H1 (cell line): ENCODE measurements around the gene KIZ. TPM values are rescaled to one million over a fixed set of nuclear protein-coding genes. Genes with fewer than 3 reads are reported as not detected.

Experiments used
- CBX5 ChIP-seq: fragments of 300-800, 300-1000 bp; sonication (generic); IDR thresholded peaks from 2 replicates; pipeline ENCODE4 v1.7.1; 2016; ENCODE audit warnings: antibody characterized with exemption, low read length, low read depth
- CHD1 ChIP-seq: IDR thresholded peaks from 2 replicates; pipeline ENCODE4 v1.6.1; 2012; ENCODE audit warnings: low read depth, low read length, improper control_type of control experiment
- KDM4A ChIP-seq: IDR thresholded peaks from one replicate; pipeline ENCODE4 v1.7.1; 2012; ENCODE audit warnings: low read depth, mild to moderate bottlenecking, moderate library complexity, low read length, inconsistent platforms; ENCODE audit not compliant: severe bottlenecking
- MAFK ChIP-seq: IDR thresholded peaks from 2 replicates; pipeline ENCODE4 v1.6.1; 2012; ENCODE audit warnings: low read depth, mild to moderate bottlenecking, improper control_type of control experiment, low read length
- RXRA ChIP-seq: IDR thresholded peaks from 2 replicates; pipeline ENCODE4 v1.6.1; 2011; ENCODE audit warnings: low read depth, mild to moderate bottlenecking, low read length, moderate library complexity; ENCODE audit not compliant: insufficient read depth
- TAF7 ChIP-seq: optimal IDR thresholded peaks from 2 replicates; pipeline ENCODE3; 2011; ENCODE audit warnings: low read depth, mild to moderate bottlenecking, inconsistent platforms, low read length, moderate library complexity, borderline replicate concordance
- polyA plus RNA-seq, 7 experiments: library from polyadenylated mRNA; depleted of rRNA in 3 of 7; stranded (reverse) in 5 of 7; unstranded in 2 of 7; fragments of >200 nt in 5 of 7; fragments of 200-250 nt in 2 of 7; gene quantifications; 1 replicate in 5 of 7; 2 replicates in 1 of 7; 4 replicates in 1 of 7; pipeline versions ENCODE4 v1.2.1 to v1.2.3, GENCODE V29; 2011 to 2013; ENCODE audit warnings: missing spikeins in 2 of 7, mixed read lengths in 2 of 7
- total RNA-seq: library from RNA; stranded (reverse); fragmentation: NEBNext Ultra II Directional; extraction: Animal tissue kit (Norgen Biotek cat#: 25700); gene quantifications from 2 replicates; pipeline ENCODE4 v1.2.1, GENCODE V29; 2021
- TF ChIP-seq, protein P1 (sequence below): fragments of 300-600 bp; sonication (generic); IDR thresholded peaks from 2 replicates; pipeline ENCODE4 v1.7.1; 2012; ENCODE audit warnings: low read length, moderate library complexity, mild to moderate bottlenecking, inconsistent platforms; ENCODE audit not compliant: insufficient replicate concordance
- TF ChIP-seq, protein P2 (sequence below), 3 experiments: IDR thresholded peaks; 1 replicate in 2 of 3; 2 replicates in 1 of 3; pipeline versions ENCODE4 v1.5.1 to v1.6.1; 2011; ENCODE audit warnings: low read length in 3 of 3, mild to moderate bottlenecking in 3 of 3, inconsistent platforms in 2 of 3, low read depth in 1 of 3, moderate library complexity in 1 of 3; ENCODE audit not compliant: insufficient read depth in 1 of 3; ENCODE audit errors: control extremely low read depth in 1 of 3

KIZ gene
- total and polyA plus RNA-seq, 2 of the 8 experiments (the other 6 are each of a cell fraction or from before 2014, with no cell fraction given): 13.0 to 51.7 TPM

DNA sequence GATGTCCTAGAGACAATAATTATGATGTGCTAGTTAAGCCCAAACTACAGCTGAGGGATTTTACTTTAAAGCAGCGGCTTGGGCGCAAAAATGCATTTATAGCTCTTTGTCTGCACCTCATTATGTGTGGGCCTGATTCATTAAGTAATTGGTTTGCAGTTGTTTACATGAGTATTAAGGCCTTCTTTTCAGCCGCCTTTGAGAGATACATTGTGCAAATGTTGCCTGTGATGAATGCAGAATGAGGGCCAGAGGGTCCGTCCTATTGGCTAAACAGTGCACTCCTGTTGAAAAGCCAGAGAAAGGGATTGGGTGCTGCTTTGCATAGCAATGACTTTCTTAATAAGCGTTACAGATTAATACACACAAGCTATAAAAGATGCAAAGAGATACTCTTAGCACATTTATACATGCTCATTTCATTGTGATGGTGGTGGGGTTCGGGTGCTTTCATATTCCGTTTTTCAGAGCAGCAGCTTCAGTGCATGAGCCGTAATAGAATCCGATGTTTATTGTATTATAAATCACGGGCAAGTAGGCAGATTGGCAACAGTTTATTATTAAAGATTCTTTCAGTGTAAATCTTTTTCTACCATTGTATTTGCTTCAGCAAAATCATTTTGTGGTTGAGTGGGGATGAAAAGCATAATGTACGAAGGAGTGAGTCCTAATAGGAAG lies 109.1 kb downstream of the KIZ start (continued):
- TF ChIP-seq, protein P1, sequence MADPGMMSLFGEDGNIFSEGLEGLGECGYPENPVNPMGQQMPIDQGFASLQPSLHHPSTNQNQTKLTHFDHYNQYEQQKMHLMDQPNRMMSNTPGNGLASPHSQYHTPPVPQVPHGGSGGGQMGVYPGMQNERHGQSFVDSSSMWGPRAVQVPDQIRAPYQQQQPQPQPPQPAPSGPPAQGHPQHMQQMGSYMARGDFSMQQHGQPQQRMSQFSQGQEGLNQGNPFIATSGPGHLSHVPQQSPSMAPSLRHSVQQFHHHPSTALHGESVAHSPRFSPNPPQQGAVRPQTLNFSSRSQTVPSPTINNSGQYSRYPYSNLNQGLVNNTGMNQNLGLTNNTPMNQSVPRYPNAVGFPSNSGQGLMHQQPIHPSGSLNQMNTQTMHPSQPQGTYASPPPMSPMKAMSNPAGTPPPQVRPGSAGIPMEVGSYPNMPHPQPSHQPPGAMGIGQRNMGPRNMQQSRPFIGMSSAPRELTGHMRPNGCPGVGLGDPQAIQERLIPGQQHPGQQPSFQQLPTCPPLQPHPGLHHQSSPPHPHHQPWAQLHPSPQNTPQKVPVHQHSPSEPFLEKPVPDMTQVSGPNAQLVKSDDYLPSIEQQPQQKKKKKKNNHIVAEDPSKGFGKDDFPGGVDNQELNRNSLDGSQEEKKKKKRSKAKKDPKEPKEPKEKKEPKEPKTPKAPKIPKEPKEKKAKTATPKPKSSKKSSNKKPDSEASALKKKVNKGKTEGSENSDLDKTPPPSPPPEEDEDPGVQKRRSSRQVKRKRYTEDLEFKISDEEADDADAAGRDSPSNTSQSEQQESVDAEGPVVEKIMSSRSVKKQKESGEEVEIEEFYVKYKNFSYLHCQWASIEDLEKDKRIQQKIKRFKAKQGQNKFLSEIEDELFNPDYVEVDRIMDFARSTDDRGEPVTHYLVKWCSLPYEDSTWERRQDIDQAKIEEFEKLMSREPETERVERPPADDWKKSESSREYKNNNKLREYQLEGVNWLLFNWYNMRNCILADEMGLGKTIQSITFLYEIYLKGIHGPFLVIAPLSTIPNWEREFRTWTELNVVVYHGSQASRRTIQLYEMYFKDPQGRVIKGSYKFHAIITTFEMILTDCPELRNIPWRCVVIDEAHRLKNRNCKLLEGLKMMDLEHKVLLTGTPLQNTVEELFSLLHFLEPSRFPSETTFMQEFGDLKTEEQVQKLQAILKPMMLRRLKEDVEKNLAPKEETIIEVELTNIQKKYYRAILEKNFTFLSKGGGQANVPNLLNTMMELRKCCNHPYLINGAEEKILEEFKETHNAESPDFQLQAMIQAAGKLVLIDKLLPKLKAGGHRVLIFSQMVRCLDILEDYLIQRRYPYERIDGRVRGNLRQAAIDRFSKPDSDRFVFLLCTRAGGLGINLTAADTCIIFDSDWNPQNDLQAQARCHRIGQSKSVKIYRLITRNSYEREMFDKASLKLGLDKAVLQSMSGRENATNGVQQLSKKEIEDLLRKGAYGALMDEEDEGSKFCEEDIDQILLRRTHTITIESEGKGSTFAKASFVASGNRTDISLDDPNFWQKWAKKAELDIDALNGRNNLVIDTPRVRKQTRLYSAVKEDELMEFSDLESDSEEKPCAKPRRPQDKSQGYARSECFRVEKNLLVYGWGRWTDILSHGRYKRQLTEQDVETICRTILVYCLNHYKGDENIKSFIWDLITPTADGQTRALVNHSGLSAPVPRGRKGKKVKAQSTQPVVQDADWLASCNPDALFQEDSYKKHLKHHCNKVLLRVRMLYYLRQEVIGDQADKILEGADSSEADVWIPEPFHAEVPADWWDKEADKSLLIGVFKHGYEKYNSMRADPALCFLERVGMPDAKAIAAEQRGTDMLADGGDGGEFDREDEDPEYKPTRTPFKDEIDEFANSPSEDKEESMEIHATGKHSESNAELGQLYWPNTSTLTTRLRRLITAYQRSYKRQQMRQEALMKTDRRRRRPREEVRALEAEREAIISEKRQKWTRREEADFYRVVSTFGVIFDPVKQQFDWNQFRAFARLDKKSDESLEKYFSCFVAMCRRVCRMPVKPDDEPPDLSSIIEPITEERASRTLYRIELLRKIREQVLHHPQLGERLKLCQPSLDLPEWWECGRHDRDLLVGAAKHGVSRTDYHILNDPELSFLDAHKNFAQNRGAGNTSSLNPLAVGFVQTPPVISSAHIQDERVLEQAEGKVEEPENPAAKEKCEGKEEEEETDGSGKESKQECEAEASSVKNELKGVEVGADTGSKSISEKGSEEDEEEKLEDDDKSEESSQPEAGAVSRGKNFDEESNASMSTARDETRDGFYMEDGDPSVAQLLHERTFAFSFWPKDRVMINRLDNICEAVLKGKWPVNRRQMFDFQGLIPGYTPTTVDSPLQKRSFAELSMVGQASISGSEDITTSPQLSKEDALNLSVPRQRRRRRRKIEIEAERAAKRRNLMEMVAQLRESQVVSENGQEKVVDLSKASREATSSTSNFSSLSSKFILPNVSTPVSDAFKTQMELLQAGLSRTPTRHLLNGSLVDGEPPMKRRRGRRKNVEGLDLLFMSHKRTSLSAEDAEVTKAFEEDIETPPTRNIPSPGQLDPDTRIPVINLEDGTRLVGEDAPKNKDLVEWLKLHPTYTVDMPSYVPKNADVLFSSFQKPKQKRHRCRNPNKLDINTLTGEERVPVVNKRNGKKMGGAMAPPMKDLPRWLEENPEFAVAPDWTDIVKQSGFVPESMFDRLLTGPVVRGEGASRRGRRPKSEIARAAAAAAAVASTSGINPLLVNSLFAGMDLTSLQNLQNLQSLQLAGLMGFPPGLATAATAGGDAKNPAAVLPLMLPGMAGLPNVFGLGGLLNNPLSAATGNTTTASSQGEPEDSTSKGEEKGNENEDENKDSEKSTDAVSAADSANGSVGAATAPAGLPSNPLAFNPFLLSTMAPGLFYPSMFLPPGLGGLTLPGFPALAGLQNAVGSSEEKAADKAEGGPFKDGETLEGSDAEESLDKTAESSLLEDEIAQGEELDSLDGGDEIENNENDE: no peak
- TF ChIP-seq TAF7: no peak
- TF ChIP-seq KDM4A: no peak
- TF ChIP-seq CHD1: no peak
- no peak for TF ChIP-seq MAFK
- TF ChIP-seq, protein P2, sequence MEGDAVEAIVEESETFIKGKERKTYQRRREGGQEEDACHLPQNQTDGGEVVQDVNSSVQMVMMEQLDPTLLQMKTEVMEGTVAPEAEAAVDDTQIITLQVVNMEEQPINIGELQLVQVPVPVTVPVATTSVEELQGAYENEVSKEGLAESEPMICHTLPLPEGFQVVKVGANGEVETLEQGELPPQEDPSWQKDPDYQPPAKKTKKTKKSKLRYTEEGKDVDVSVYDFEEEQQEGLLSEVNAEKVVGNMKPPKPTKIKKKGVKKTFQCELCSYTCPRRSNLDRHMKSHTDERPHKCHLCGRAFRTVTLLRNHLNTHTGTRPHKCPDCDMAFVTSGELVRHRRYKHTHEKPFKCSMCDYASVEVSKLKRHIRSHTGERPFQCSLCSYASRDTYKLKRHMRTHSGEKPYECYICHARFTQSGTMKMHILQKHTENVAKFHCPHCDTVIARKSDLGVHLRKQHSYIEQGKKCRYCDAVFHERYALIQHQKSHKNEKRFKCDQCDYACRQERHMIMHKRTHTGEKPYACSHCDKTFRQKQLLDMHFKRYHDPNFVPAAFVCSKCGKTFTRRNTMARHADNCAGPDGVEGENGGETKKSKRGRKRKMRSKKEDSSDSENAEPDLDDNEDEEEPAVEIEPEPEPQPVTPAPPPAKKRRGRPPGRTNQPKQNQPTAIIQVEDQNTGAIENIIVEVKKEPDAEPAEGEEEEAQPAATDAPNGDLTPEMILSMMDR (IDR thresholded peaks at IDR 0.05; ENCODE audit: control extremely low read depth in 1 of 3, insufficient read depth in 1 of 3, low read depth in 1 of 3, low read length in 3 of 3): no peak
- TF ChIP-seq CBX5: no peak
- TF ChIP-seq RXRA: no peak
